ENCODE measurements around the gene DNAJC5. TPM values are rescaled to one million over a fixed set of nuclear protein-coding genes. Genes with fewer than 3 reads are reported as not detected.

DNAJC5 gene
- total and polyA plus RNA-seq, 2 of the 8 experiments (the other 6 are each of a cell fraction or from before 2014, with no cell fraction given) = 19.2 to 31.2 TPM

- TF ChIP-seq, protein P1, sequence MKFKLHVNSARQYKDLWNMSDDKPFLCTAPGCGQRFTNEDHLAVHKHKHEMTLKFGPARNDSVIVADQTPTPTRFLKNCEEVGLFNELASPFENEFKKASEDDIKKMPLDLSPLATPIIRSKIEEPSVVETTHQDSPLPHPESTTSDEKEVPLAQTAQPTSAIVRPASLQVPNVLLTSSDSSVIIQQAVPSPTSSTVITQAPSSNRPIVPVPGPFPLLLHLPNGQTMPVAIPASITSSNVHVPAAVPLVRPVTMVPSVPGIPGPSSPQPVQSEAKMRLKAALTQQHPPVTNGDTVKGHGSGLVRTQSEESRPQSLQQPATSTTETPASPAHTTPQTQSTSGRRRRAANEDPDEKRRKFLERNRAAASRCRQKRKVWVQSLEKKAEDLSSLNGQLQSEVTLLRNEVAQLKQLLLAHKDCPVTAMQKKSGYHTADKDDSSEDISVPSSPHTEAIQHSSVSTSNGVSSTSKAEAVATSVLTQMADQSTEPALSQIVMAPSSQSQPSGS (IDR thresholded peaks at IDR 0.05; ENCODE audit: low read length) = no peak
- TF ChIP-seq RNF2 (IDR thresholded peaks at IDR 0.05; ENCODE audit: borderline replicate concordance, low read depth, low read length, missing control alignments, poor library complexity, severe bottlenecking) = no peak
- peak; percentile 29; the same call in 1 of the 2 replicates for TF ChIP-seq TAF1 (IDR thresholded peaks at IDR 0.05; ENCODE audit: low read depth, low read length)
- TF ChIP-seq TEAD4 (IDR thresholded peaks at IDR 0.05; ENCODE audit: low read depth, low read length) = no peak
- TF ChIP-seq, protein P2, sequence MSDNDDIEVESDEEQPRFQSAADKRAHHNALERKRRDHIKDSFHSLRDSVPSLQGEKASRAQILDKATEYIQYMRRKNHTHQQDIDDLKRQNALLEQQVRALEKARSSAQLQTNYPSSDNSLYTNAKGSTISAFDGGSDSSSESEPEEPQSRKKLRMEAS (IDR thresholded peaks at IDR 0.05) = peak; percentile 40; the same call in 1 of the 2 replicates
- TF ChIP-seq JUN (IDR thresholded peaks at IDR 0.05; ENCODE audit: low read depth, low read length) = no peak
- TF ChIP-seq SP4 (IDR thresholded peaks at IDR 0.05; ENCODE audit: low read length) = no peak
- TF ChIP-seq POLR2AphosphoS5 (IDR thresholded peaks at IDR 0.05; ENCODE audit: low read depth, low read length) = peak; percentile 67
- peak in 1 of 3 experiments; percentile 1; a peak in 1 of 4 replicates for TF ChIP-seq CTCF (IDR thresholded peaks at IDR 0.05; ENCODE audit: control extremely low read depth in 1 of 3, insufficient read depth in 1 of 3, low read depth in 1 of 3, low read length in 3 of 3)
- peak in 1 of 2 experiments; percentile 88; a peak in 2 of 4 replicates for TF ChIP-seq HDAC2 (IDR thresholded peaks at IDR 0.05; ENCODE audit: borderline replicate concordance in 1 of 2, low read depth in 2 of 2, low read length in 2 of 2)
- no peak for TF ChIP-seq SIX5 (IDR thresholded peaks at IDR 0.05; ENCODE audit: low read depth, low read length)
- TF ChIP-seq RAD21 (IDR thresholded peaks at IDR 0.05 in 1 of 2, conservative IDR thresholded peaks at IDR 0.05 in 1 of 2; ENCODE audit: low read depth in 2 of 2, low read length in 2 of 2) = no peak
Observed at GRCh38 chr20:63957004-63957689, 62.2 kb downstream of the DNAJC5 start (continued).

Measured in H1 (cell line).